NCI-H2196 (cell line): ENCODE results near the gene CD8B.
A peak's percentile ranks its signal among the peaks of the same experiment; 100 is the strongest.

ENCODE experiments used
- DNase-seq: peaks from one replicate; lab custom pipeline; 2025; ENCODE audit not compliant: unreplicated experiment; lab: John Stamatoyannopoulos, UW

CD8B gene

GRCh38 chr2:86806059-86806857 lies 55.4 kb downstream of the CD8B start:
- DNase-seq, result no peak

- DNase-seq, result no peak
Observed at GRCh38 chr2:86800856-86801567, 60.7 kb downstream of the CD8B start.

DNA sequence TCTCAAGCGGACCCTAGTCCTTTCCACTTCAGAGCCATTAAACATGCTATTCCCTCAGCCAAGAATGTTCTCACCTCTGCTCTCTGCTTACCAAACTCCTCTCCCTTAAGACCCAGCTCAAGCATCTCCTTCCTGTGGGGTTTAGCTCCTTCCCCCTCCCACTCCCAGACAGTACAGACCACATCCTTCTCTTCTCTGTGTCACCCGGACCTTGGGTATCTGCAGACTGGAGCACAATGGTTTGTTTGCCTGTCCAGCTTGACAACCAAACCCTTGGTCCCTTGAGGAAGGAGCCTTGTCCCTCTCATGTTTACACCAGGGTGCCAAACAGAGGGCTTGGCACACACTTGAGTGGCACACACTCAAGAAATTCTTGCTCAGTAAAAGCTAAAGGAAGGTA lies 66.8 kb downstream of the CD8B start:
- no peak for DNase-seq

GRCh38 chr2:86793752-86794151 lies 67.9 kb downstream of the CD8B start:
- no peak for DNase-seq

- DNase-seq, result no peak
Observed at GRCh38 chr2:86791573-86791972, 70.1 kb downstream of the CD8B start.

DNA sequence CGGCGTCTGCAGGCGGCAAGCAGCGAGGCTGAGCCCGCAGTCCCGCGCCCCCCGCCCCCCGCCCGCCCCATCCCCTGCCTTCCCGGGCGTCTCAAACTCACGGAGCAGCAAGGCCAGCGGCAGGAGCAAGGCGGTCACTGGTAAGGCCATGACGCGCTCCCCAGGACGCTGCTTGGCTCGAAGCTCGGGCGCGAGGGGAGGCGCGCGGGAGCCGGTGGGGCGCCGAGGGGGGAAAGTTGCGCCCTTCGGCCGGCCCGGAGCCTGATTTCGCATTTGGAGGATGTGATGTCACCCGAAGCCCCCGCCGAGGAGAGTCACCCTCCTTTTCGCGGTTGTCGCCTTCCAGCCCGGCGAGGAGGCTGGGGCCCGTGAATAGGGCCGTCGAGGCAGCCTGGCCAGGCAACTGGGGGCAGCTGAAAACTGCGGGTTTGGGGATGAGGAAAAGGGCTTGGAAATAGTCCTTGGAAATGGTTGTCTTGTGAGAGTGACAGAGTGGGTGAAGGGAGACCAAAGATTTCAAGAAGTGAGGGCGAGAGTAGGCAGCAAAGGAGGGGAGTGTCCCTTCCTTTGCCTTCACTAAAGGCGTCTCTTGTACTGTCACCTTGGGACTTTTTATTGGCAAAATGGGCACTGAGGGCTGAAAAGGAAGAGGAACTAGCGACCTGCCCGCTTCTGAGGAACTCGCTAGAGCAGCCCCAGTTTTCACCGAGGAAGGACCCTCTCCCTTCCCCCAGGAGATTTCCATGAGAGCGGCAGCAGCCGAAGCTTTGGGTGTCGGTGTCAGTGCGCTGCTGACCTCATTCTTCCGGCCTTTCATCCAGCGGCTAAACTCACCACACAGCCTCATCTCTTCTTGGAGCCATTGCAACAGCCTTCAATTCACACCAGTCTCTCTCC lies 70.8 kb downstream of the CD8B start, which contains the start of gene CD8A:
TSS of gene CD8A (minus strand) at position 238 of the 897 bp plus-strand sequence. CDS start at position 150, 88 bp downstream.
- DNase-seq, result no peak

DNA sequence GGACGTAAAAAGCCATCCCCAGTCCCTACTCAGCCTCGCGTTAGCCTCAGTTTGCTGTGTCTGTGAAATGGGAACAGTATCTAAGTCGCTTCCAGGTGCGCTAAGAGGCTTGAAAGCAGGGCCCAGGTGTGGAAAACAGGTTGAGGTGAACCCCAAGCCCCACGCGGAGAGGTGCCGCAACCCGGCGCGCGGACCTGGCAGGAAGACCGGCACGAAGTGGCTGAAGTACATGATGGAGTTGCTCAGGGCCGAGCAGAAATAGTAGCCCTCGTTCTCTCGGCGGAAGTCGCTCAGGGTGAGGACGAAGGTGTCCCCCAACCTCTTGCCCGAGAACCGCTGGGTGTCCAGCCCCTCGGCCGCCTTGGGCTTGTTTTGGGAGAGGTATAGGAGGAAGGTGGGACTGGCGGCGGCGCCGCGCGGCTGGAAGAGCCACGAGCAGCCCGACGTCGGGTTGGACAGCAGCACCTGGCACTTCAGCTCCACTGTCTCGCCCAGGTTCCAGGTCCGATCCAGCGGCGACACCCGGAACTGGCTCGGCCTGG lies 71.5 kb downstream of the CD8B start:
- no peak for DNase-seq

GRCh38 chr2:86789687-86790133 lies 72.0 kb downstream of the CD8B start:
- DNase-seq, result no peak

DNA sequence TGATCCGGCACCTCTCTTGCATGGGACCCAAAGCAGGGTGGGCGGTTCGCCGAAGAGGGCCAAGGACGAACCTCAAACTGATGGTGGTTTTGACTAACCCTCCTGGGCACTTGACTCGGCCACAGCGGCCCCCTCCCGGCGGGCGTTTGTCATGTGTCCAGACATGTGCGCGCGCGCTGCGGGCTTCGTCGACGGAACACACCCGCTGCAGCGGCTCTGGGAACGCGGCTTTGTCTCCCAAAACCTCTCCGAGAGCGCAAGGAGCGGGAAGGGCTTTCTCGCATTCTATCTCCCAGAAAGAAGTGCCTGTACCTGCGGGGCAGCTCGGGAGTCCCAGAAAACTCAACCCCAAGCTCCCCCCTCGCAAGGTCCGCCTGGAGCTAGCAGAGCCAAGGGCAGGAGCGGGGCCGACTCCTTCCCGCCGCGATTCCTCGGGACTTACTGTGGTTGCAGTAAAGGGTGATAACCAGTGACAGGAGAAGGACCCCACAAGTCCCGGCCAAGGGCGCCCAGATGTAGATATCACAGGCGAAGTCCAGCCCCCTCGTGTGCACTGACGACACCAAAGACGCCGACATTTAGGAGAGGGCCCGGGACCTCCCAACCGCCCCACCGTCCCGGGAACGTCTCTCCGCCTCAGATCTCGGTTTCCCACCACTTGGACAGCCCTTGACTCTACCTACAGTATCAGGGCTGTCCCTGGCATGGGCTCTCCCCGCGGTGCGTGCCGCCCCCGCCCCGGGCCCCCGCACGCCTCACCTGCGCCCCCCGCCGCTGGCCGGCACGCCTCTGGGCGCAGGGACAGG lies 72.6 kb downstream of the CD8B start:
- DNase-seq, result no peak

- no peak for DNase-seq
Observed at GRCh38 chr2:86788165-86788564, 73.5 kb downstream of the CD8B start.

DNA sequence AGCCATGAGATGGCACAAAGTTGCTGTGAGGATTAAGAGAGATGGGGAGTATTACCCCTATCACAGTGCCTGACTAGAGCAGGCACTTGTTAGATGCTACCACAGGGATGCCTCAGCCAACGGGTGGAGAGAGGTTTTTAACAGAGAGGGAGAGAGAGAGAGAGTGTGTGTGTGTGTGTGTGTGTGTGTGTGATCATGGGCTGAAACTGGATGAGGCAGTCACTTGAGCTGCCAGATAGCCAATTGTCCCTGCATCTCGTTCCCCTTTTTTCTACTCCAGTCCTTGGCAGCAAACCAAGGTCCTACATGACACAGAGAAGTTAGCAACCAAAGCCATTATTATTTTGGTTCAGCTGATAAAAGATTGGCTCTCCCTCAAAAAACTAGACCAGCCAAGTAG lies 74.0 kb downstream of the CD8B start:
- peak; percentile 37 for DNase-seq

DNA sequence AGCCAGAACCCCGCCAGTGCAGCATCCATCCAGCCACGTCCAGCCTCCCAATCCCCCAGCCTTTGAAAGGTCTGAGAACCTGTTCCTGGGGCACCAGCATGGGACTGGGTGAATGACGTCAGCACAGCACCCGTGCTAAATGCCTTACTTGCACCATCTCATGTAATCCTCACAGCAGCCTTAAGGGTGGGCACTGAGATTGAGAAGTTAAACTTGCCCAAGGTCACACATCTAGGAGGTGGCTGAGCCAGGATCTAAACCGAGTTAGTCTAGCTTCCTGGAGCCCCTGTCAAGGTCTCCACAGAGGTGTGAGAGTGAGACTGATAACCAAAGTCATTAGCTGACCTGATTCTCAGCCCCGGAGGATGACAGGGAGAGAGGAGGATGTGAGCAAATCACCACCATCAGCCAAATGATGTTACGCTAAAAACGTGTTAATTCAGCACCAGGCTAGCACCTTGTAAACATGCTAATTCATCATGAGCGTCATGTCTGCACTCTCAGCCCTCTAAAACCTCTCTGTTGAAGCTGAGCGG lies 75.6 kb downstream of the CD8B start:
- DNase-seq, result no peak

GRCh38 chr2:86785456-86785855 lies 76.2 kb downstream of the CD8B start:
- no peak for DNase-seq

DNA sequence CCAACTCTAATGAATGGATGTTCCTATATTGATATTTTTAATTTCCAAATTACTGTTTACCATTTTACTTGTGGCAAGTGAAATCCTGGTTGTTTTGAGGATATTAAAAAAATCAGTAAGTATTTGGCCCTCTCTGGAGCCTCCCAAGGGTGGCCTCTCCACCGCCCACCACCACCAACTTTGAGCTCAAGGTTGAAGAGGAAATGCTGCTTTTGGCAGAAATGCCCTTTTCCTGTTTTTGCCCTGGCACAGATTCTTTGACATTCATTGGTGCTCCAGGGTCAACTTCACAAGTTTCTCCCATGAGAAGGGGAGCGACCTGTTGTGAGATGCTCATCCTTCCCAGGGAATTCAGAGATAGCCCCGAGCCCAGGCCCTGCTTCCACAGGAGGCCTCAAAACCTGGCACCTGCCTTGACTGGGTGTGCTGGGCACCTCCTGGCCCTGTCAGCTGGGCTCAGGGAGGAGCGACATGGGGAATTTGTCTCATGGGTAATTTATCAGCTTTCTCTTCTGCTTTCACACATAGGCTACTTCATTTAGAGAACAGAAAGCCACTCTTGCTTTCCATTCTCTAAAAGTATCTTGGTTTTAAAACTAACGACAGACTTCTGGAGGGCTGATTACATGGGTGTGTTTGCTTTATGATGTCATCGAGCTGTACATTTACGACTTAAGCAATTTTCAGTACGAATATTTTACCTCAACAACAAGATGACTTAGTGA lies 77.9 kb downstream of the CD8B start:
- no peak for DNase-seq

- no peak for DNase-seq
Observed at GRCh38 chr2:86782748-86783147, 78.9 kb downstream of the CD8B start.

DNA sequence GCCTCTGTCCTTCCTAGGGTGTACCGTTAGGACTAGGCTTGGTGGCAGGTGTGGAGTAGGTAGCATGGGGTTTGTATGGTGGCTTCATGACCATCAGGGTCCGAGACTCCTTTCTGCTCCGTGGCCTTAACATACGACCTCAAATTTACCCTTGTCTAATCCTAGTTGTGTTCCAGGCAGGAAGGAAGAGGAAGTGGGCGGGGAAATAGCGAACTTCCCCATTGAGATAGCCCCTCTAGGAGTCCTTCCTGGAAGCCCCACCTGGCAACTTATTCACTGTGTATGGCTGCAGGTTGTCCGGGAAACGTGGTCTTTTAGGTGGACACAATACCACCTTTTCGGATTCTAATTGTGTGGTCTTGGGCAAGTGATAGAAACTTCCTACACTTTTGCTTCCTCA lies 80.3 kb downstream of the CD8B start:
- no peak for DNase-seq

DNA sequence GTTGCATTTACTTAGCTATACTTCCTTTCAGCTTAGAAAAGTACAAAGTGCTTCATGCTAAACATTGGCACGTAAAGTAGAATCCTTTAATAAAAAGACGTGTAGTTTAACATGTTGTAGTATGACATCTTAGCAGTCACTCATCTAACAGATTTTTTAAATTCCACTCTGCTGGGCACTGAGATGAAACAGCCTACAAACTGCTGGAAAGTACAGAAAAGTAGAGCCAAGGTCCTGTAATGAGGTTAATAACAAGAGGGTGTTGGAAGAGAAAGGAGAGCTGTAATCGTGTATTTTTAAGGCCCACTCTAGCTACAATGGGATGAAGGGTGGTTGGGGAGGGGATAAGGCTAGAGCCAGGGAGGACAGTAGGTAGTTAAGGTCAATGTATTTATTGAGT lies 81.7 kb downstream of the CD8B start:
- no peak for DNase-seq

DNA sequence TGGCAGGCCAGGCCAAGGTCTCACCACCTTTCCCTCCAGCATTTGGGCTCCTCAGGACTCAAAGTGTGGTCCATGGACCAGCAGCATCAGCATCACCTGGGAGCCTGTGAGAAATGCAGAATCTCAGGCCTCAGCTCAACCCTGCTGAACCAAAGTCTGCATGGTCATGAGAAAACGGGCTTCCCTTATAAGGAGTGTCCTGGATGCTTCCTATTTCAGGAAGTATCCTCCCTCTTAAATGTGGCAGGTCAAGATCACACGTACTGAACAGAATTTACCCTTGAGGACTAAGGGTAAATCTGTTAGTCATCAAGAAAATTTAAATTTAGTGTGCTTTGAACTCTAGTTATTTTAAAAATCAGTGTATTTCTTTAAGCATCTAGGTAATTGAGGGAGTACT lies 82.7 kb downstream of the CD8B start:
- no peak for DNase-seq

DNA sequence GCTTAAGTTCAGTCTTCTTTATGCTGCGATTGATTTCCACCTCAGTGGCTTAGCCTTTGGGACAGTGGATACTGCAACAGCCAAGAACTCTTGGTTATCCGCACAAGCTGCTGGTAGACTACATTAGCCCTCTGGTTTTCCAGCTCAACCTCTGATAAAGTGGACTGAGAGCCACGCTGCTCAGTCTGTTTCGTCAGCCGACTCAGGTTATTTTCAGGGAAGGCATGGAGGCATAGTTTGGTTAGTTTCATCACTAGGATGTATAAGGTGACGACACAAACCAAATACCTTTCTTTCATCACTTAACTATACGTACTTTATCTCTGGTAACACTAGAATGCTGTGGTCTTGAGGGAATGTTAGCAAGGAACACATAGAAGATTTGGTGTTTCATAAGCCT lies 85.2 kb downstream of the CD8B start:
- no peak for DNase-seq
